Testis (tissue), 3 donors: ENCODE results near the gene GIPC1. TPM values are rescaled to one million over a fixed set of nuclear protein-coding genes. Genes with fewer than 3 reads are reported as not detected.
A peak's percentile ranks its signal among the peaks of the same experiment; 100 is the strongest.
"Not testable (repeated sequence)": the region's sequence is repeated elsewhere in the genome, so short reads cannot be mapped to it uniquely, and the experiment has no call there.

Experiments used
- DNase-seq: peaks from one replicate; pipeline ENCODE4 v3.0.0-alpha.2; 2019
- H3K27ac ChIP-seq, 2 donors: fragments of 200-600 bp; sonication (generic); one replicate each; pipeline ENCODE4 v1.5.1; 2019
- H3K27me3 ChIP-seq: fragments of 200-600 bp; sonication (generic); one replicate; pipeline ENCODE4 v1.5.1; 2019
- H3K36me3 ChIP-seq: fragments of 200-600 bp; sonication (generic); one replicate; pipeline ENCODE4 v1.5.1; 2017; ENCODE audit warnings: low read depth; ENCODE audit errors: missing control alignments
- H3K4me1 ChIP-seq: fragments of 200-600 bp; sonication (generic); one replicate; pipeline ENCODE4 v1.5.1; 2019
- H3K4me3 ChIP-seq, 2 donors: fragments of 200-600 bp; sonication (generic); one replicate each; pipeline ENCODE4 v1.5.1; 2017 to 2019
- H3K9me3 ChIP-seq: fragments of 200-600 bp; sonication (generic); one replicate; pipeline ENCODE4 v1.5.1; 2017
- CTCF ChIP-seq, 3 experiments: fragments of 450-650 bp in 2 of 3; fragments of 200-600 bp in 1 of 3; sonication (generic) in 1 of 3; IDR thresholded peaks; one replicate each; pipeline ENCODE4 v1.5.1; 2016 to 2019; ENCODE audit warnings: antibody characterized with exemption in 3 of 3, mild to moderate bottlenecking in 2 of 3, moderate library complexity in 1 of 3
- POLR2A ChIP-seq: fragments of 450-650 bp; IDR thresholded peaks from one replicate; pipeline ENCODE4 v1.6.1; 2017; ENCODE audit warnings: antibody characterized with exemption, mild to moderate bottlenecking, moderate library complexity
- WGBS, 2 donors: methylation state at CpG; one replicate each; pipeline ENCODE4 v1.1.5; 2018; 5-methylcytosine and 5-hydroxymethylcytosine counted together
- intact Hi-C: fragments of 100-400 bp; cut with DNase I; formaldehyde crosslinking; loops from one replicate; pipeline ENCODE4 v1.15.1; 2023; ENCODE audit warnings: low total_unique reads
- polyA plus RNA-seq: library from polyadenylated mRNA; stranded (reverse); fragments of 350-450 nt; fragmentation: Illumina TruSeq; extraction: RNeasy Lipid Tissue Mini Kit (QIAGEN cat#74804); gene quantifications from one replicate; pipeline ENCODE4 v1.2.3, GENCODE V29; 2014; ENCODE audit warnings: low read depth, low replicate concordance; ENCODE audit not compliant: insufficient read depth
- total RNA-seq, 2 donors: library from RNA; depleted of rRNA; stranded (reverse); fragments of >200 nt; gene quantifications; one replicate each; pipeline ENCODE4 v1.2.3, GENCODE V29; 2016

The GIPC1 gene
- total and polyA plus RNA-seq, 3 donors from 2014 or later, result 47.8 to 57.5 (median 55.0) TPM

- Histone ChIP-seq H3K27ac (no peak overlapping the region), H3K36me3 (no peaks in the 10 kb centered on the region), H3K4me1 (peaks cover 3% of the 10 kb centered on the region), H3K27me3 (no peaks in the 10 kb centered on the region), H3K4me3 (no peak overlapping the region), H3K9me3 (no peaks in the 10 kb centered on the region)
- 81 to 84% methylated on average over 12 of the region's 12 CpGs for WGBS, 2 donors
- intact Hi-C loops, result no loop called here
- no peak for DNase-seq
- TF ChIP-seq POLR2A, result no peak
- TF ChIP-seq CTCF (IDR thresholded peaks at IDR 0.05), result no peak
These were observed 12.0 kb upstream of the GIPC1 start for GRCh38 chr19:14507704-14508542.

- H3K27ac ChIP-seq, result no peak overlapping the region
- no peaks in the 10 kb centered on the region for H3K27me3 ChIP-seq
These were observed 9.7 kb upstream of the GIPC1 start for GRCh38 chr19:14505488-14506239.

GRCh38 chr19:14504575-14504974 lies 8.6 kb upstream of the GIPC1 start:
- H3K27me3 ChIP-seq, intact Hi-C loops, H3K4me3 ChIP-seq, H3K9me3 ChIP-seq, H3K36me3 ChIP-seq, H3K4me1 ChIP-seq, H3K27ac ChIP-seq, DNase-seq: not testable (repeated sequence)
- 90 to 95% methylated on average over 8 of the region's 8 CpGs for WGBS, 2 donors

More at GRCh38 chr19:14505488-14506239, 9.7 kb upstream of the GIPC1 start:
- Histone ChIP-seq H3K4me3 (no peak overlapping the region), H3K4me1 (peaks cover 4% of the 10 kb centered on the region), H3K36me3 (no peaks in the 10 kb centered on the region), H3K9me3 (no peaks in the 10 kb centered on the region)
- intact Hi-C loops, result no loop called here
- 66 to 68% methylated on average over 19 of the region's 19 CpGs for WGBS, 2 donors
- DNase-seq, result no peak
- no peak for TF ChIP-seq POLR2A
- TF ChIP-seq CTCF (IDR thresholded peaks at IDR 0.05), result peak in 2 of 3 experiments; percentile 45 to 55

GRCh38 chr19:14503285-14503684 lies 7.4 kb upstream of the GIPC1 start:
- H3K4me3 ChIP-seq, result no peak overlapping the region
- H3K4me1 ChIP-seq, result peaks cover 4% of the 10 kb centered on the region
- H3K9me3 ChIP-seq, result no peaks in the 10 kb centered on the region
- H3K27me3 ChIP-seq, result no peaks in the 10 kb centered on the region
- intact Hi-C loops, result no loop called here
- no peak for DNase-seq
- no peak for TF ChIP-seq CTCF (IDR thresholded peaks at IDR 0.05)
- no peak for TF ChIP-seq POLR2A
- no peaks in the 10 kb centered on the region for H3K36me3 ChIP-seq
- WGBS, 2 donors, result 69 to 70% methylated on average over 1 of the region's 1 CpG
- no peak overlapping the region for H3K27ac ChIP-seq

GRCh38 chr19:14502334-14503092 lies 6.6 kb upstream of the GIPC1 start:
- Histone ChIP-seq H3K36me3 (no peaks in the 10 kb centered on the region), H3K4me3 (no peak overlapping the region), H3K27ac (no peak overlapping the region), H3K4me1 (peaks cover 5% of the 10 kb centered on the region), H3K9me3 (no peaks in the 10 kb centered on the region), H3K27me3 (no peaks in the 10 kb centered on the region)
- TF ChIP-seq POLR2A (no peak), CTCF (IDR thresholded peaks at IDR 0.05) (no peak)
- 71 to 73% methylated on average over 11 of the region's 11 CpGs for WGBS, 2 donors
- no peak for DNase-seq
- intact Hi-C loops, result no loop called here
